Loucy (cell line): Measurements from ENCODE around the gene SIRPB2.

Source experiments
- H2AFZ ChIP-seq: fragments of 200-600 bp; sonication (generic); 2 replicates; pipeline ENCODE4 v1.6.0; 2016; ENCODE audit warnings: antibody characterized with exemption, mild to moderate bottlenecking, low read length, moderate library complexity
- H3F3A ChIP-seq: fragments of 200-600 bp; 2 replicates; pipeline ENCODE4 v1.6.0; 2016; ENCODE audit warnings: antibody characterized with exemption, low read depth, mild to moderate bottlenecking
- H3K27me3 ChIP-seq: fragments of 200-600 bp; sonication (generic); 2 replicates; pipeline ENCODE4 v1.6.1; 2014; ENCODE audit warnings: low read length, mild to moderate bottlenecking; ENCODE audit not compliant: insufficient read depth, poor library complexity, severe bottlenecking
- H3K36me3 ChIP-seq: fragments of 200-600 bp; sonication (generic); 2 replicates; pipeline ENCODE4 v1.6.1; 2016; ENCODE audit warnings: low read length; ENCODE audit not compliant: insufficient read depth
- H3K4me1 ChIP-seq: fragments of 200-600 bp; sonication (generic); 2 replicates; pipeline ENCODE4 v1.5.1; 2014; ENCODE audit warnings: low read length, mild to moderate bottlenecking; ENCODE audit not compliant: insufficient read depth, poor library complexity, severe bottlenecking
- H3K4me2 ChIP-seq: fragments of 200-600 bp; sonication (generic); 2 replicates; pipeline ENCODE4 v1.6.0; 2014; ENCODE audit warnings: antibody characterized with exemption, low read length, low read depth, mild to moderate bottlenecking; ENCODE audit not compliant: poor library complexity, severe bottlenecking
- H3K4me3 ChIP-seq: fragments of 200-600 bp; sonication (generic); 2 replicates; pipeline ENCODE4 v1.5.1; 2014; ENCODE audit warnings: low read length, mild to moderate bottlenecking, mixed read lengths; ENCODE audit not compliant: poor library complexity, severe bottlenecking
- H3K79me2 ChIP-seq: fragments of 200-600 bp; sonication (generic); 2 replicates; pipeline ENCODE4 v1.6.1; 2014; ENCODE audit warnings: low read length; ENCODE audit not compliant: insufficient read depth
- H3K9ac ChIP-seq: fragments of 200-600 bp; sonication (generic); 2 replicates; pipeline ENCODE4 v1.6.0; 2014; ENCODE audit warnings: mild to moderate bottlenecking, low read depth, low read length, moderate library complexity; ENCODE audit not compliant: poor library complexity, severe bottlenecking
- H3K9me2 ChIP-seq: fragments of 200-600 bp; sonication (generic); replicated peaks from 2 replicates; pipeline ENCODE4 v1.6.1; 2016; ENCODE audit warnings: low read depth, low read length, mixed read lengths
- H3K9me3 ChIP-seq: fragments of 200-600 bp; sonication (generic); 2 replicates; pipeline ENCODE4 v1.6.1; 2014; ENCODE audit warnings: mild to moderate bottlenecking, antibody characterized with exemption, low read length, low read depth; ENCODE audit not compliant: insufficient read depth
- H4K20me1 ChIP-seq: fragments of 200-600 bp; sonication (generic); 2 replicates; pipeline ENCODE4 v1.6.0; 2014; ENCODE audit warnings: antibody characterized with exemption, low read length, mild to moderate bottlenecking; ENCODE audit not compliant: insufficient read depth, poor library complexity, severe bottlenecking
- EZH2phosphoT487 ChIP-seq: fragments of 200-600 bp; IDR thresholded peaks from 2 replicates; pipeline ENCODE4 v1.6.1; 2018; ENCODE audit warnings: antibody characterized with exemption, mild to moderate bottlenecking, moderate library complexity, borderline replicate concordance
- TF ChIP-seq, protein P1 (sequence below): fragments of 200-600 bp; sonication (generic); conservative IDR thresholded peaks from 2 replicates; pipeline ENCODE4 v1.5.1; 2014; ENCODE audit warnings: mild to moderate bottlenecking, antibody characterized with exemption, low read length

The SIRPB2 gene

DNA sequence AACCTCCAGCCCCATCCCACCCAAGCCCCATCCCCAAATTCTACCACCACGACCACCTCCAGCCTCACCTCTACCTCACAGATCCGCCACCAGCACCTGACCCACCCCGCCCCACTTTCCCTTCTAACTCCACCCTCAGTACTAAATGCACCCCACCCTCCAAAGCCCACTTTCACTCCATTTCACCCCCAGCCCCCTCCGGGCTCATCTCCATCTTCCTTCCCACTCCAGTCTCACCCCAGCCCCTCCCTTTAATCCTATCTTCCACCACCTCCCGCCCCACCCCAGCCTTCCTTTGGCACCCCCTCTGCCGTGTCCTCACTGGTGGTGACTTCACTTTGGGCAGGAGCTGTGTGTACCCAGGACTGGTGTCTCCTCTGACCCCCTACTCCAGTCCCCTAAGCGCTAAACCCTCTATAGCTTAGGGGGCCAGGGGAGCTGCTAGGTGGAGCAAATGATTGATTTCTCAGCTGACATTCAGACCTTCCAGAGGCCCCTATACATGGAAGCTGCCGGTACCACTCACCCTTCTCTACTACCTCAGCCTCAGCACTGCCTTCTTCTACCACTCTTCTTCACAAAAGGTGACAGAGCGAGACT, 21.8 kb downstream of the SIRPB2 start:
- no peak overlapping the region for H3K9ac ChIP-seq
- TF ChIP-seq, protein P1, sequence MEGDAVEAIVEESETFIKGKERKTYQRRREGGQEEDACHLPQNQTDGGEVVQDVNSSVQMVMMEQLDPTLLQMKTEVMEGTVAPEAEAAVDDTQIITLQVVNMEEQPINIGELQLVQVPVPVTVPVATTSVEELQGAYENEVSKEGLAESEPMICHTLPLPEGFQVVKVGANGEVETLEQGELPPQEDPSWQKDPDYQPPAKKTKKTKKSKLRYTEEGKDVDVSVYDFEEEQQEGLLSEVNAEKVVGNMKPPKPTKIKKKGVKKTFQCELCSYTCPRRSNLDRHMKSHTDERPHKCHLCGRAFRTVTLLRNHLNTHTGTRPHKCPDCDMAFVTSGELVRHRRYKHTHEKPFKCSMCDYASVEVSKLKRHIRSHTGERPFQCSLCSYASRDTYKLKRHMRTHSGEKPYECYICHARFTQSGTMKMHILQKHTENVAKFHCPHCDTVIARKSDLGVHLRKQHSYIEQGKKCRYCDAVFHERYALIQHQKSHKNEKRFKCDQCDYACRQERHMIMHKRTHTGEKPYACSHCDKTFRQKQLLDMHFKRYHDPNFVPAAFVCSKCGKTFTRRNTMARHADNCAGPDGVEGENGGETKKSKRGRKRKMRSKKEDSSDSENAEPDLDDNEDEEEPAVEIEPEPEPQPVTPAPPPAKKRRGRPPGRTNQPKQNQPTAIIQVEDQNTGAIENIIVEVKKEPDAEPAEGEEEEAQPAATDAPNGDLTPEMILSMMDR, result no peak
- no peak for TF ChIP-seq EZH2phosphoT487
- H3K36me3 ChIP-seq, result no peaks in the 10 kb centered on the region
- H3F3A ChIP-seq, result no peaks in the 10 kb centered on the region
- H3K79me2 ChIP-seq, result peaks cover 21% of the 10 kb centered on the region
- no peaks in the 10 kb centered on the region for H3K27me3 ChIP-seq
- H3K4me1 ChIP-seq, result peaks cover 24% of the 10 kb centered on the region
- H3K9me3 ChIP-seq, result no peaks in the 10 kb centered on the region
- no peak overlapping the region for H3K4me3 ChIP-seq
- no peak overlapping the region for H2AFZ ChIP-seq
- H3K4me2 ChIP-seq, result no peak overlapping the region
- no peaks in the 10 kb centered on the region for H3K9me2 ChIP-seq
- peaks cover 21% of the 10 kb centered on the region for H4K20me1 ChIP-seq

DNA sequence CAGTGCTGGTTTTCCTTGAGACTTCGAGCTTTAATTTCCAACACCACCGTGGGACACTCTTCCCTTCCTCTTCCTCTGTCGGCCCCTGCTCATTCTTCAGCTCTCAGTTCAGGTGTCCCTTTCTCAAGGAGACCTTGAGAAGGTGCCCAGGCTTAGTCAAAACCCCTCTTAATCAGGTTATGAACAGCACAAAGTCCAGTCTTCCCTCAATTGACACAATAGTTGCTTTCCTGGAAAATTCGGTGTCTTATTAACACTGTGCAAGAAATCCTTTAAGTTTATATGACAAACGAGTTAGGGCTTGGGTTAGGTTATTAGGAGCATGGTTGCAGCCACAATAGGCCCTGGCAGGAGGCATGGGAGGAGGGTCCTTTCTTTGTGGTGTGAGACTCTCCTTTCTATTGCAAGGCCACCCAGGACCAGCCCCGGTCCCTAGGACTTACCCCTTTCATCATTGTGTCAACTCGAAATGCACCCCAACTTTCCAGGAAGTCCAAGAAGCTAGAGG, 23.0 kb downstream of the SIRPB2 start:
- Histone ChIP-seq H3K4me1 (peaks cover 37% of the 10 kb centered on the region), H2AFZ (no peak overlapping the region), H3K4me2 (no peak overlapping the region), H3K27me3 (no peaks in the 10 kb centered on the region), H3F3A (no peaks in the 10 kb centered on the region), H3K9me3 (no peaks in the 10 kb centered on the region), H3K9me2 (no peaks in the 10 kb centered on the region), H3K4me3 (no peak overlapping the region), H3K9ac (no peak overlapping the region), H3K79me2 (peaks cover 33% of the 10 kb centered on the region), H4K20me1 (peaks cover 32% of the 10 kb centered on the region), H3K36me3 (no peaks in the 10 kb centered on the region)
- no peak for TF ChIP-seq EZH2phosphoT487
- TF ChIP-seq, protein P1, result no peak

DNA sequence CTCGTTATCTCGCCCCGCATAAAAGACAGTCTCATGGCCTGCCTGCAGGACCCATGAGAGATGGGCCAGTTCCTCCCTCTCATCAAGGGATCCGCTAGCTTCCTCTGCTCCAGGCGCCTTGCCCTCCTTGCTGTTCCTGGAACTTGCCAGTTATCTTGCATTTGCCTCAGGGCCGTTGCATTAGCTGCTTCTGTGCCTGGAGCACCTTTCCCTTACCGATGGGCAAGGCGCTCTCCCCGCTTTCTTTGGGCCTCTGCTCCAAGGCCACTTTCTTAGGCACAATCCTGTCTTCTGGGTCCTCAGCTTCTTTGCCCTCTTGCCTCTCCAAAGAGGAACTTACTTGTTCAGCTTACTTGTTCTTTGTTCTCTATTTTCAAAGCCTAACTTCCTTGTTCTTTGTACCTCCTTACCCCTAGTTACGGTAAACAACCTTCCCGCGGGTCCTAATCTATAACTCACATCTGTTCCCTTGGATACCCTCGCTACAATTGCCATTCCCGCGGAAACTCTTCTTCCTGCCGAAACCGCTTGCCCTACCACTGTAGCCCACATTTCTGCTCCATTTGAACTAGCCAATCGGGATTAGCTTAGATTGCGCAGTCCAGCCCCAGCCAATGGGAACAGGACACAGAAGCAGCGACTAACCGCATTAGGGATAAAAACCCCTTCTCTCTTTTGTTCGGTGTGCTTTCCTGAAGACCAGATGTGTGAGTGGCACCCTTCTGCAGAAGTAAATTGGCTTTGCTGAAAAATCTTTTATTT, 23.7 kb downstream of the SIRPB2 start:
- Histone ChIP-seq H4K20me1 (peaks cover 36% of the 10 kb centered on the region), H2AFZ (peak overlapping the region; percentile 99), H3K4me3 (peak overlapping the region; percentile 61), H3K9me3 (no peaks in the 10 kb centered on the region), H3K4me2 (peak overlapping the region; percentile 59), H3K36me3 (no peaks in the 10 kb centered on the region), H3K4me1 (peaks cover 41% of the 10 kb centered on the region), H3K79me2 (peaks cover 39% of the 10 kb centered on the region), H3K9ac (no peak overlapping the region), H3F3A (no peaks in the 10 kb centered on the region), H3K27me3 (no peaks in the 10 kb centered on the region), H3K9me2 (no peaks in the 10 kb centered on the region)
- TF ChIP-seq, protein P1, result no peak
- TF ChIP-seq EZH2phosphoT487, result no peak
